Progenitor cell of endocrine pancreas (in vitro differentiated cells): ENCODE results near the gene CEP20. TPM values are rescaled to one million over a fixed set of nuclear protein-coding genes. Genes with fewer than 3 reads are reported as not detected.

Source experiments
- DNase-seq: peaks from one replicate; pipeline ENCODE4 v3.0.0; 2021; ENCODE audit warnings: low spot score; ENCODE audit not compliant: unreplicated experiment
- H3K27ac Mint-ChIP-seq: 2 replicates; pipeline ENCODE4 v1.8.0; 2021; ENCODE audit warnings: mild to moderate bottlenecking, moderate library complexity, mixed read lengths
- H3K27me3 Mint-ChIP-seq: 2 replicates; pipeline ENCODE4 v1.8.0; 2021; ENCODE audit warnings: mixed read lengths
- H3K36me3 Mint-ChIP-seq: 2 replicates; pipeline ENCODE4 v1.8.0; 2022; ENCODE audit warnings: mixed read lengths; ENCODE audit not compliant: insufficient read depth
- H3K4me1 Mint-ChIP-seq: 2 replicates; pipeline ENCODE4 v1.8.0; 2021; ENCODE audit warnings: low read depth, mixed read lengths
- H3K4me3 Mint-ChIP-seq: 2 replicates; pipeline ENCODE4 v1.8.0; 2021; ENCODE audit warnings: low read depth, mild to moderate bottlenecking, moderate library complexity, mixed read lengths
- H3K9me3 Mint-ChIP-seq: 2 replicates; pipeline ENCODE4 v1.8.0; 2021; ENCODE audit warnings: low read depth, mixed read lengths
- CTCF ChIP-seq: fragments of 200-600 bp; sonication (generic); IDR thresholded peaks from one replicate; pipeline ENCODE4 v1.5.0; 2021; ENCODE audit warnings: antibody characterized with exemption, mild to moderate bottlenecking; ENCODE audit not compliant: unreplicated experiment
- total RNA-seq: library from RNA; stranded (reverse); gene quantifications from 2 replicates; pipeline ENCODE4 v1.2.1, GENCODE V29; 2021

The CEP20 gene
- total RNA-seq, 1 donor from 2014 or later, result 23.8 TPM

GRCh38 chr16:15836074-15836473 lies 52.3 kb downstream of the CEP20 start:
- no peak for DNase-seq
- Mint-ChIP-seq H3K27me3 (peaks cover 4% of the 10 kb centered on the region), H3K4me1 (no peaks in the 10 kb centered on the region), H3K27ac (no peak overlapping the region), H3K36me3 (no peaks in the 10 kb centered on the region), H3K4me3 (no peak overlapping the region), H3K9me3 (no peaks in the 10 kb centered on the region)
- TF ChIP-seq CTCF, result no peak

DNA sequence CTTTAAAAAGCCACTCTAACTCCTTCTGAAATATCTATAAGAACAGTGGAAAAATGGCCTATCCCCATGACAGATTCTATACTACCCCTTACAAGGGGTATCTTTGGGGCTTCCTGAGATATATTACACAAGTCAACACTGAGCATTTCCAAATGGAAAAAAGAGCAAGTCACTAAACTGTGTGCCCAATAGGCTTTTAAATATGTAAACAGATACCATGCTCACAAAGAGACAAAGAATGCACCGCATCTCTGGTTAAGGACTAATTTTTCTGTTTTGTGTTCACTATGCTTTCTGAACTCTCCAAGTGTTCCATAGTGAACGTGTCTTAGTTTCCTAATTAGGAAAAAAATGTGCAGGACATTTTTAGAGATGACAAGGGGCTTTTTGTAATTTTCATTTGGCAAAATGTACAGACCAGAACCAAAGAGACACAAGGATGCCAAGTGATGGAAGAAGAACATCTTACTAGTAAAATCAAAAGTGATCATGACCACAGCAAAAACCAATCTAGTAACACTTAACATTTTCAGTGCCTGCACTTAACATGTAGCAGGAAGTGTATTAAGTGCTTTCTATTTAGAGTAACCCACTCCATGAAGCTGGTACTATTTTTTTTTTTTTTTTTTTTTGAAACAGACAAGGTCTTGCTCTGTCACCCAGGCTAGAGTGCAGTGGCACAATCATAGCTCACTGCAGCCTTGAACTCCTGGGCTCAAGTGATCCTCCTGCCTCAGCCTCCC lies 53.1 kb downstream of the CEP20 start:
- Mint-ChIP-seq H3K36me3 (no peaks in the 10 kb centered on the region), H3K9me3 (no peaks in the 10 kb centered on the region), H3K27ac (no peak overlapping the region), H3K4me3 (no peak overlapping the region), H3K27me3 (peaks cover 4% of the 10 kb centered on the region), H3K4me1 (no peaks in the 10 kb centered on the region)
- TF ChIP-seq CTCF, result no peak
- no peak for DNase-seq

DNA sequence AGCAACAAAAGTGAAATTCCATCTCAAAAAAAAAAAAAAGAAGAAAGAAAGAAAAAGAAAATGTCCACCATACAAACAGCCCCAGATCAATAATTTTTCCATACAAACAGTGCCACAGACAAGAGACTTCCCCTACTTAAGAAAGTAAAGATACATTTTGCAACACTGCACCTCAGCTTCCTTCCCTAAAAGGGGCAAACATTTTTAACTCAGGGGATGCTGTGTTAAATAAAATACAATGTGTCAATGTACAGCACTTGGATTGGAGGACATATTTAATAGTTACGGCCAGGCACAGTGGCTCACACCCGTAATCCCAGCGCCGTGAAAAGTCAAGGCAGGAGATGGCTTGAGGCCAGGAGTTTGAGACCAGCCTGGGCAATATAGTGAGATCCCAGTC lies 53.9 kb downstream of the CEP20 start:
- no peak overlapping the region for H3K27ac Mint-ChIP-seq
- peaks cover 4% of the 10 kb centered on the region for H3K27me3 Mint-ChIP-seq
- no peaks in the 10 kb centered on the region for H3K36me3 Mint-ChIP-seq
- H3K4me3 Mint-ChIP-seq, result no peak overlapping the region
- TF ChIP-seq CTCF, result no peak
- no peaks in the 10 kb centered on the region for H3K9me3 Mint-ChIP-seq
- H3K4me1 Mint-ChIP-seq, result no peaks in the 10 kb centered on the region
- no peak for DNase-seq

DNA sequence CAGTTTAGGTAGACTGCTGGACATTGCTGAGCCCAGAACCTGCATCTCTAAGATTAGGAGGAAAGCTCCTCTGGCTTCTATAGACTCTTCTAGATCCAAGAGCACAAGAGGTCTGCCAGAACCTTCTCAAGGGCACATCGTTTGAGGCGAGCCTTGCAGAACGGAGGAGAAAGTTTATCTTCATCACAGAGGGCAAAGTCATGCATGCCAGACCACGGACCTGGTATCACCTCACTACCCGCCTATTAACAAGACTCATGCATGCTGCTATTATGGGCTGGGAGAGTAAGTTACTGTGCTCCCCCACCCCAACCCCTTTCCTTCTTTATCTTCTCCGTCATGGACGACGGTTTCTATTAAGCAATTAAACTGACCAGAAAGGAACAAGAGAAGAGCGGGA lies 54.9 kb downstream of the CEP20 start:
- Mint-ChIP-seq H3K4me1 (no peaks in the 10 kb centered on the region), H3K27ac (no peak overlapping the region), H3K4me3 (no peak overlapping the region), H3K36me3 (no peaks in the 10 kb centered on the region), H3K9me3 (no peaks in the 10 kb centered on the region), H3K27me3 (peaks cover 8% of the 10 kb centered on the region)
- DNase-seq, result no peak
- no peak for TF ChIP-seq CTCF

- Mint-ChIP-seq H3K4me3 (no peak overlapping the region), H3K27ac (no peak overlapping the region), H3K36me3 (no peaks in the 10 kb centered on the region), H3K4me1 (no peaks in the 10 kb centered on the region), H3K9me3 (no peaks in the 10 kb centered on the region), H3K27me3 (peaks cover 8% of the 10 kb centered on the region)
- DNase-seq, result no peak
- TF ChIP-seq CTCF, result no peak
These were observed 56.2 kb downstream of the CEP20 start for GRCh38 chr16:15832241-15832640.
